Lower leg skin (tissue), 3 donors: ENCODE measurements around the gene ZNG1A.
"Not testable (repeated sequence)": the region's sequence is repeated elsewhere in the genome, so short reads cannot be mapped to it uniquely, and the experiment has no call there.

ENCODE experiments used
- POLR2A ChIP-seq, 2 donors: fragments of 450-650 bp; IDR thresholded peaks; one replicate each; pipeline ENCODE4 v1.6.1; 2016 to 2017; ENCODE audit warnings: antibody characterized with exemption in 2 of 2, mild to moderate bottlenecking in 1 of 2, moderate library complexity in 1 of 2
- TF ChIP-seq, protein P1 (sequence below), 3 donors: fragments of 450-650 bp; IDR thresholded peaks; one replicate each; pipeline ENCODE4 v1.5.1; 2016; ENCODE audit warnings: antibody characterized with exemption in 3 of 3, mild to moderate bottlenecking in 3 of 3, moderate library complexity in 2 of 3

DNA sequence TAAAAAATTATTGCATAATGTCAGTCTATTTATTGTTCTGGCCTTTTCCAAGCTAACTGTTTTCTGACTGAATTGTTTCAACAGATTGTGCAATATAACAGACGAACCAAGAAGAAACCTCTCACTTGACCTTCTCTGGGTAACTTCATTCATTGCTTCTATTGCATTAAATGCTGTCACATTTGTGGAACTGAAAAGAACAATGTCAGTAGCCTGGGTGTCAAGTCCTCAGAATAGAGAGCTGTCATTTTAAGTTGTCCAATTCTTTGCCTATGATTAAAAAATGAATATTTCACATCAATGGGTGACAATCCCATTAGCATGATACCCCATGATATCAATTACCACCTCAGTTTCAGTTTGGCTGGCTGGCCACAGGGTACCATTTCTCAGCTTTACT is 19.0 kb downstream of the ZNG1A start:
- TF ChIP-seq POLR2A (IDR thresholded peaks at IDR 0.05): not testable (repeated sequence)
- TF ChIP-seq, protein P1, sequence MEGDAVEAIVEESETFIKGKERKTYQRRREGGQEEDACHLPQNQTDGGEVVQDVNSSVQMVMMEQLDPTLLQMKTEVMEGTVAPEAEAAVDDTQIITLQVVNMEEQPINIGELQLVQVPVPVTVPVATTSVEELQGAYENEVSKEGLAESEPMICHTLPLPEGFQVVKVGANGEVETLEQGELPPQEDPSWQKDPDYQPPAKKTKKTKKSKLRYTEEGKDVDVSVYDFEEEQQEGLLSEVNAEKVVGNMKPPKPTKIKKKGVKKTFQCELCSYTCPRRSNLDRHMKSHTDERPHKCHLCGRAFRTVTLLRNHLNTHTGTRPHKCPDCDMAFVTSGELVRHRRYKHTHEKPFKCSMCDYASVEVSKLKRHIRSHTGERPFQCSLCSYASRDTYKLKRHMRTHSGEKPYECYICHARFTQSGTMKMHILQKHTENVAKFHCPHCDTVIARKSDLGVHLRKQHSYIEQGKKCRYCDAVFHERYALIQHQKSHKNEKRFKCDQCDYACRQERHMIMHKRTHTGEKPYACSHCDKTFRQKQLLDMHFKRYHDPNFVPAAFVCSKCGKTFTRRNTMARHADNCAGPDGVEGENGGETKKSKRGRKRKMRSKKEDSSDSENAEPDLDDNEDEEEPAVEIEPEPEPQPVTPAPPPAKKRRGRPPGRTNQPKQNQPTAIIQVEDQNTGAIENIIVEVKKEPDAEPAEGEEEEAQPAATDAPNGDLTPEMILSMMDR (IDR thresholded peaks at IDR 0.05): not testable (repeated sequence)
